GM21723 (cell line): ENCODE results near the gene NUBP2.
A peak's percentile ranks its signal among the peaks of the same experiment; 100 is the strongest.

Experiments used
- ATAC-seq: cut with Tn5 transposase; IDR thresholded peaks from one replicate; pipeline ENCODE4 v1.9.1; 2021; ENCODE audit warnings: mild to moderate bottlenecking, moderate library complexity; ENCODE audit not compliant: unreplicated experiment

Gene NUBP2

GRCh38 chr16:1781758-1782407 is 877 bp upstream of the NUBP2 start:
- ATAC-seq, result peak; percentile 10

- ATAC-seq, result no peak
Observed at GRCh38 chr16:1784977-1785845, 2.5 kb downstream of the NUBP2 start.

- no peak for ATAC-seq
Observed at GRCh38 chr16:1785846-1786170, 3.0 kb downstream of the NUBP2 start.

- no peak for ATAC-seq
Observed at GRCh38 chr16:1786242-1787055, 3.7 kb downstream of the NUBP2 start.

- ATAC-seq, result no peak
Observed at GRCh38 chr16:1787056-1787321, 4.2 kb downstream of the NUBP2 start.

- no peak for ATAC-seq
Observed at GRCh38 chr16:1787322-1788094, 4.7 kb downstream of the NUBP2 start.

- no peak for ATAC-seq
Observed at GRCh38 chr16:1788095-1788707, 5.4 kb downstream of the NUBP2 start.

- ATAC-seq, result no peak
Observed at GRCh38 chr16:1788708-1789100, 5.9 kb downstream of the NUBP2 start.

GRCh38 chr16:1789643-1790045 is 6.9 kb downstream of the NUBP2 start:
- no peak for ATAC-seq

- ATAC-seq, result no peak
Observed at GRCh38 chr16:1790261-1790610, 7.5 kb downstream of the NUBP2 start.

- ATAC-seq, result no peak
Observed at GRCh38 chr16:1790611-1791255, 8.0 kb downstream of the NUBP2 start.

- ATAC-seq, result no peak
Observed at GRCh38 chr16:1791256-1791942, 8.6 kb downstream of the NUBP2 start.

GRCh38 chr16:1791943-1792812 is 9.4 kb downstream of the NUBP2 start:
- ATAC-seq, result no peak

GRCh38 chr16:1792836-1793577 is 10.2 kb downstream of the NUBP2 start:
- ATAC-seq, result no peak

GRCh38 chr16:1793578-1794220 is 10.9 kb downstream of the NUBP2 start, which contains the start of gene IGFALS:
Gene IGFALS, minus strand, starts transcription at chr16:1793705. Its CDS starts 53 bp downstream, at chr16:1793652.
- ATAC-seq, result no peak

- ATAC-seq, result no peak
Observed at GRCh38 chr16:1794221-1794871, 11.6 kb downstream of the NUBP2 start.
